CD4-positive, alpha-beta T cell treated with Interleukin-17A for 1 hour (primary cell): ENCODE data around the gene ZNF319.

Experiments used
- DNase-seq: peaks from one replicate; pipeline ENCODE4 v3.0.0-alpha.2; 2020

The ZNF319 gene

GRCh38 chr16:57999971-58000705 lies at the start of gene ZNF319:
Gene ZNF319 (minus strand): TSS chr16:58000672. CDS start chr16:57998265, 2,407 bp downstream.
- peak; percentile 23 for DNase-seq

DNA sequence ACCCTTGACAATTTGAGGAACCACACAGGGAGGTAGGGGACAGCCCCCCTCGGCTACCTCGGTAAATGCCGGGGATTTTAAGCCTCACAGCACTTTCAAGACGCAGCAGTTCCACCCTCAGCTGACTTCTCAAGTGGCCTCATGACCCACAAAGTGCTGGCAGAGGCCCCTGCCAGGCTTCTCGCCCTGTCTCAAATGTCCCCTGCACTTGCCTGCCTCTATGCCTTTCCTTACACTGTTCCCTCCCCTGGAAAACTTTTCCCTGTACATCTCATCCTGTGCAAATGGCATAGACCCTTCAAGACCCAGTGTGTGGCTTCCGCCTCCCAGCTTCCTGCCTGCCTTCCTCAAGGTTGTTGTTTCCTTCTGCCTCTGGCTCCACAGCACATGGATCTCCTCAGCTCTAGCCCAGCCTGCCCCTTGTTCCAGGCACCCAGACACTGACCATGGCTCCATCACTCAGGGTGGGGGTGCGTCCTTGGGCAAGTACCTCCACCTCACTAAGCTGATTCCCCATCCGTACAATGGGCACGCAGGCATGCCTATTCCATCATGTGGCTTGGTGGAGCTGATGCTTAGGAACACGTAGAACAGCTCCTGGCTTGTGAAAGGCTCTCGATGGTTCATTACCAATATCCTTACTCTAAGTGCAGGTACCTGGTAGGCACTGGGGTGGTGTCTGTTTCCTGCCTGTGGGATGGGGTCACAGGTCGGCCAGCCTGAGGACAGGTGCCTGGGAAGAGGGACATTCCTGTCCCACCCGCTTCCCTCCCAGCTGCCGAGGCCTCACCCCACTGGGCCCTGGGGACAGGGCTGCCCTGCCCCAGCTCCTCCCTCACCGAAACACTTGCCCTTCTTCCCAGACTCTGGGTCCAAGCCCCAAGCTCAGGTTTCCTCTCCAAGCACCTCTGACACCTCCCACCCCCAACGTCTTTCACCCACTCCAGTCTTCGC lies 49.0 kb upstream of the ZNF319 start:
- DNase-seq: no peak

- no peak for DNase-seq
Measured at GRCh38 chr16:58048494-58049231, 48.2 kb upstream of the ZNF319 start.

- no peak for DNase-seq
Measured at GRCh38 chr16:58047557-58048348, 47.3 kb upstream of the ZNF319 start.

DNA sequence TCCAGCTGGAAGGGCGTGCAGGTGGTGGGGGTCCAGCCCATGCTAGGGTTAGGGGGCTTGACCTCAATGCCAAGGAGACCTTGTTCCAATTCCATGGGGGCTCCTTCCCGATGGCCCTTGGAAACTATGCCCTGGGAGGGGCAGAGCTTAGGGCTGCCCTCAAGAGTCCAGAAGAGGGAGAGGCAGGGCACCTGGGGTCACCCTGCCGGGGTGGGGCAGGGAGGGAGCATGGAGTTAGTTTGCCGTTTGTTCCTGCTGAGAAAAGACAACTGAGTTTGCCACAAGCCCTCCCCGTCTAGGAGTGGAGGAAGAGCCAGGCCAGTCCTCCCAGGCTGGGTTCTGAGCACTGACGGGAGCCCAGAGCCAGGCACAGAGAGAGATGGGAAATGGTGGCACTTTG lies 46.5 kb upstream of the ZNF319 start:
- DNase-seq: no peak

DNA sequence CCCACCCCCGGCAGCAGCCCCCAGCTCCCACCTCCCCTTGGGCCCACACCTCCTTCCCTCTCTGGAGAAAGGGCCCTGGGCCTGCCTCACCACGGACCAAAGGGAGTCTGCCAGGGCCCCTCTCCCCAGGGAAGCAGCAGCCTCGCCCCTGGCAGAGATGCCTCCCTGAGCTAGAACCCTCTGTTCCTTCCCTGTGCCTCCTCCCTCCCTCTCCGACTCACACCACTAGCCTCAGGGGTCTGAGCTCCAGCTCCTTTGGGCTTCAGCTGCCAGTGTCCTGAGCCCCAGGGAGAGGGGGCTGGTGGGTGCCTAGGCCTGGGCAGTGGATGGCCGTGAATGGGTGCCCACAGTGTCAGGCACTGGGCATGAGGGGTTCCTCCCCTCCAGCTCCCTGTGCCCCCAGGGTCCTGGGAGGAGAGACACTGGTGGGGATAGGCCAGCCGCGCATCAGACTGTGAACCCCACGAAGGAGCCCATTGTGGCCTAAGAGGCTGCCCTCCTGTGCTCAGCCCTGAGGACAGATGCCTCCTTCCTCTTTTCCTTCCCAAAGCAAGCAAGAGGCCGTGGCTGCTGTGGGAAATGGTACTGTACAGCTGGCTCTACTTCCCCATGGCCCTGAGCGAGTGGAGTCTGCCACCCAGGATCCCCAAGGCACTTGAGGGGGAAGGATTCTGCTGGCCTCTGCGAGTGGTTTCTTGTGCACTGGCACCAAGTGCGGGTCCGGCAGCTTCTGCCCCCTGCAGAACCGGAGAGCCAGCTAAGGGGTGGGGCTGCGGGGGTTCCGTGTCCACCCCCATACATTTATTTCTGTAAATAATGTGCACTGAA lies 45.8 kb upstream of the ZNF319 start:
- no peak for DNase-seq

- DNase-seq: no peak
Measured at GRCh38 chr16:58045096-58045495, 44.6 kb upstream of the ZNF319 start.

DNA sequence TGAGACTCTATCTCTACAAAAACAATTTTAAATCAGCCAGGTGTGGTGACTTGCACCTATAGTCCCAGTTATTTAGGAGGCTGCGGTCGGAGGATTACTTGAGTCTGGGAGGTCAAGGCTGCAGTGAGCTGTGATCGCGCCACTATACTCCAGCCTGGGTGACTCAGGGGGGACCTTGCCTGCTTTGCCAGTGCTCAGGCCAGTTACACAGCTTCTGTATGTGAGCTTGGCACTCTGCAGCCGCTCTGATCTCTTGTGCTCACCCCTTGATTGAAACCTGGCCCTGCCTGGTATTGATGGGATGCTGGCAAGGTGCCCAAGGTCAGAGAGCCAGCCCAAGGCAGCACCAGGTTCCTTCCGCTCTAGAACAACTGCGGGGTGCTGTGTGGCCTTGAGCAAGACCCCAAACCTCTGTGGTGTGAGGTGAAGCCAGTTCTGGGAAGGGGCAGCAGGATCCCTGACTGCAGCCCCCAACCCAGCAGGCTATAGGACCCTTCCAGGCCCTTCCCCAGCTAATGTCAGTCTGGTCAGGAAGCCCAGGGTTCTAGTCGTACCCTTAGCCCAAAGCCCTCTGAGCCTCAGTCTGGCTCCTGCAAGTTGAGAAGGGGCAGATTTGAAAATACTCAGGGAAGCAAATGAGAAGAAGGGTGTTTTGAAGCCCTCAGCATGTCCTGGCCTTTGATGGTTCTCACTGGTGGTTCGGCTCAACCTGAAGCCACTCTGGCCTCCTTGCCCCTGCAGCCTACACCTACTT lies 44.0 kb upstream of the ZNF319 start:
- no peak for DNase-seq

DNA sequence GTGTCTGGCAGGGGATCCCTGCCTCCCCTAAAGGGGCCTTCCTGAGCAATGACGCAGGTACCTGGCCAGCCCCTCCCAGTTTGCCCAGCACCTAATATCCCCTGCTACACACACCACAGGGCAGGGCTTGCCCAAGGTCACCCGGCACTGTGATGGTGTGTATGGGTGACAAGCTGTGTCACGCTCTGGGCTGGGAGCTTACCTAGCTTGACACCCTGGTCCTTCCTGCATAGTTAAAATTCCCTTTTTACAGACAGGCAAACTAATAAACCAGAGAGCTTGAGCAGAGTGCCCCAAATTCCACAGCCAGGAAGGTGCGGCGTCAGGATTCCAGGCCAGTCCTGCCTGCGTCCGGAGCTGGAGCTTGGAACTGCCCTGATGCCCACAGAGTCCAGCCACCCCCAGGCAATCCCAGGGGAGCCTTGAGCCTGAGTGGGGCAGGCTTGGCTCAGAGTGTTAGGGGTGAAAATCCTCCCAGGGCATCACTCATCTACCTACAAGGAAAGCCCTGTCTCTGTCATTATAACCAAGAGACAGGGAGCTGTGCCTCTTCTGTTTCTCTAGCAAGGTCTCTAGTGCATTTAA lies 43.2 kb upstream of the ZNF319 start:
- no peak for DNase-seq

- no peak for DNase-seq
Measured at GRCh38 chr16:58042886-58043515, 42.5 kb upstream of the ZNF319 start.

DNA sequence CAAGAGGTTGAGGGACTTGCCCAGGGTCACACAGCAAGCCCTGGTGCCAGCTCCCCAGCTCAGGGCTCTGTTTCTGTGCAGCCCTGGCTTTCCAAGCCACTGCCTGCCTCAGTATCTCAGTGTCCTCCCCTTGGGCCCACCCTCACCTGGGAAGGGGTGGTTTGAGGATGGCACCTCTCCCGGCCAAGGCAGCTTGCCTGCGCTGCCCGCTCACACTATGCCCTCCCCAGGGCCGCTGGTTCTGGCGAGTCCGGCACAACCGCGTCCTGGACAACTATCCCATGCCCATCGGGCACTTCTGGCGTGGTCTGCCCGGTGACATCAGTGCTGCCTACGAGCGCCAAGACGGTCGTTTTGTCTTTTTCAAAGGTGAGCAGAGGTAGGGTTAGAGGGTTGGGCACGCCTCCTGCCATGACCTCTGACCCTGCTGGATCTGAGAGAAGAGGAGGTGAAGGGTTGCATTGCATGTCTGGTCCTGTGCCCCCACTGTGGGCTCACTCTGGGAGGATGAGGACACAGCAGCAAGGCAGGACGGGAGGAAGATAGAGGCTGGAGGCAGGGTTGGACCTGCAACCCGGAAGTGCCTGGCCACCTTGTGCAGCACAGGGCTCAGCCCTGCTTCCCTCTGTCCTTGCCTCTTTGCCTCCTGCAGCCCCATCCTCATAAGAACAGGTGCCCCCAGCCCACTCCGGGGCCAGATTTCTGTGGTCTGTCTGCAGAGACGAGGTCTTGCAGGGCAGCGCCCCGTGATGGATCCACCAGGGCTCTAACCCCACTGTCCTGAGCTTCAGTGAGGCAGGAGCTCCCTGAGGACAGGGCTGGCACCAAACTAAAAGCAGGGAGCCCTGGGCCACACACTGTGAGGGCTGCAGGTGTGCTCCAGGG lies 41.8 kb upstream of the ZNF319 start:
- no peak for DNase-seq

GRCh38 chr16:58041628-58041955 lies 41.1 kb upstream of the ZNF319 start:
- no peak for DNase-seq

- no peak for DNase-seq
Measured at GRCh38 chr16:58040945-58041627, 40.6 kb upstream of the ZNF319 start.

GRCh38 chr16:58040496-58040846 lies 40.0 kb upstream of the ZNF319 start:
- DNase-seq: no peak

DNA sequence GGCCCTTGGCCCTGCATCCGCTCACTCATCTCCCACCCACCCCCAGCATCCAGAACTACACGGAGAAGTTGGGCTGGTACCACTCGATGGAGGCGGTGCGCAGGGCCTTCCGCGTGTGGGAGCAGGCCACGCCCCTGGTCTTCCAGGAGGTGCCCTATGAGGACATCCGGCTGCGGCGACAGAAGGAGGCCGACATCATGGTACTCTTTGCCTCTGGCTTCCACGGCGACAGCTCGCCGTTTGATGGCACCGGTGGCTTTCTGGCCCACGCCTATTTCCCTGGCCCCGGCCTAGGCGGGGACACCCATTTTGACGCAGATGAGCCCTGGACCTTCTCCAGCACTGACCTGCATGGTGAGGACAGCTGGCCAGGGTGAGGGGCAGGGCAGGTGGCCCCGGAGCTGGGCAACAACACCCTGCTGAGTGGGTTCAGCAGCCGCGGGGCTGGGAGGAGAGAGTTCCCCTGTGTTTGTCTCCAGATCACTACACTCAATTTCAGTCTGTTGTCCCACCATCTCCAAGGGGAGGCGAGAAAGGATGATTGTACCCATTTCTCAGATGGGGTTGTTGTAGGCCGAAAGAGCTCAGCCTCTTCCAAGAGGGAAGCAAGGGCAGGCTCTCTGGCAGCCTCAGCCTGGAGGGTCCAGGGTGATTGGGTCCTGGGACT lies 39.5 kb upstream of the ZNF319 start:
- DNase-seq: no peak

- DNase-seq: no peak
Measured at GRCh38 chr16:58038219-58038641, 37.8 kb upstream of the ZNF319 start.

DNA sequence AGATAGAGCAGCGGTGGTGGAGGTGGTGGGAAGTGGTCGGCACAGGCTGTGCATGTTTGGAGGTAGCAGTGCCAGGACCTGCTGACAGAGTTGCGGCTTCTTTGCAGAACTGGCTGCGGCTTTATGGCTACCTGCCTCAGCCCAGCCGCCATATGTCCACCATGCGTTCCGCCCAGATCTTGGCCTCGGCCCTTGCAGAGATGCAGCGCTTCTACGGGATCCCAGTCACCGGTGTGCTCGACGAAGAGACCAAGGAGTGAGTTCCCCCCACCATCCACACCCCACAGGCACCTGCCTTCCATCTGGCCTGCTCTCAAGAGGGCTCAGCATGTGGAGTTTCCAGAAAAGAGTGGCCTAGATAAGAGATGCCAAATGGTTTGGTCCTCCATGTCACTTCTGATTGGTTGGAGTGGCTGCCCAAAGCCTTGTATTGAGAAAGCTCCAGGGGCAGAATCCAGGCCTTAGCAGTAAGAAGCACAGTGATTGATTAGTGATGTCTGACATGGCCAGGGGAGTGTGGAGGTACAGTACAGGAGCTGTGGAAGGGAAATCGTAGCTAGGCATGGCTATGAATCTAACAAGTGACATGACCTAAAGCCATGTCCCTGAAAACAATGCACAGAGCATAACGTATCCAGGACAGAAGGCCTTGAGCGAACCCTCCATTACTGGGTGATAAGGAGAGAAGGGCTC lies 37.0 kb upstream of the ZNF319 start:
- DNase-seq: no peak
